ENCODE measurements around the gene RASSF5.

Gene RASSF5

GRCh38 chr1:206498685-206499084 is 8.6 kb upstream of the RASSF5 start:
- no peak for DNase-seq

DNA sequence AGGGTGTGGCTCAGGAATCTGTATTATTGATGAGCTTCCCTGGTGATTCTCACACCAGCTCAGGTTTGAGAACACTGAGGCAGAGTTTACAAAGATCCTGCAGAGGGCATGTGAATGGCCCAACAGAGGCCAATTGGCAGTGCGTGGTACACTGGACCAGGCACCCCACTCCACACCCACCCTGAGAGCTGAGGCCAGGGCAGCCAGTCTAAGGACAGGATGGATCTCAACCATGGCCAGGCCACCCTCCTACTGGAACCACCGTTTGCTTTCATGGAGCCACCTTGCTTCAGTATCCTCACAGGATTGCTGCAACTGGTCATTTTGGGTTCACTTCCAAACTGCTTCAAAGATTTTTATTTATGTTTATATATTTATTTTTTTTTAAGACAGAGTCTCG is 7.3 kb upstream of the RASSF5 start:
- no peak for DNase-seq

GRCh38 chr1:206501881-206502280 is 5.5 kb upstream of the RASSF5 start:
- no peak for DNase-seq

DNA sequence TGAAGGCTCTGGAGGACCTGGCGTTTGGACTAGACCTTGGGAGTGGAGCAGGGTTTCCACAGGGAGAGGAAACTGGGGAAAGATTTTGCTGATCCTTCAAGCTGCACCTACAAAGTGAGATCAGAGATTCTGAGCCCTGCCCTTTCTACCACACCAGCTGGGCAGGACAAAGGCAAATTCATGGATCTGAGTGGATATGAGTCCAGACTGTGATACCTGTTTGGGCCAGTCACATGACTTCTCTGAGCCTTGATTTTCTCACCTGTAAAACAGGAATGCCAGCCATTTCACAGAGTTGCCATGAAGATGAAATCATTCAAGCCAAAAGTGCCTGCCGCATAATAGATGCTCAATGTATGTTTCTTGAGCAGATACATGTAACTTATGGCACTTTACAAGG is 4.9 kb upstream of the RASSF5 start:
- no peak for DNase-seq

- DNase-seq = no peak
Observed at GRCh38 chr1:206502812-206503211, 4.5 kb upstream of the RASSF5 start.

DNA sequence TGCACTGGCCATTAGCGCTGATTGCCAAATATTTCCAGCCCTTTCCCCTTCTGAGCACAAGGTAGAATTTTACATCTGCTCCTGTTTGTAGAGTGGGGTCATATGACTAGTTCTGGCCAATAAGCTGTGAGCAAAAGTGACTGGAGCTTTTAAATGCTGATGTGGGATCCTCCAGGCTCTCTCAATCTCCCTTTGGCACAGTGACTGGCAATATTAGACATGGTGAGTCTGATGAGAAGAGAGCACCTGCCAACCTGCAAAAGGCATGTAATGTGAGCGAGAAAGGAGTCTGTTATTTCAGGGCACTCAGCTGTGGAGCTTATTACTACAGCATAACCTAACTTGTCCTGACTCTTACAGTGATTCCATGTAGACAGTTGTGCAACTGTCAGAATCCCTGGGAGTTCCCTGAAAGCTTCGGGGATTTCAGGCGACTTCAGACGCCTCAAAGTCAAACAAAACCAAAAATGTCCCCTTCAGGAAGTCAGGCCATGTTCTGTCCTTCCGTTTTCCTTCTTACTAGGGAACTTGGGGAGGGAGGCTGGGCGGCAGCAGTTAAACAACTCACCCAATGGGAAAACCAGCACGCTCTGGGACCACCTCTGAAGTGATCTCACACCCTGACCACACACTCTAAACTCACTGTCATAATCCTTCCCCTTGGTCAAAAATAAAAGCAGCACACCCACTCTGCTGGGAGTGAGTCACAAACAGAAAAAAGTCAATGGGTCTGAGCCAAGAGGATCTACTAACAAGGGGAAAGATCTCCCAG is 3.6 kb upstream of the RASSF5 start:
- no peak for DNase-seq

DNA sequence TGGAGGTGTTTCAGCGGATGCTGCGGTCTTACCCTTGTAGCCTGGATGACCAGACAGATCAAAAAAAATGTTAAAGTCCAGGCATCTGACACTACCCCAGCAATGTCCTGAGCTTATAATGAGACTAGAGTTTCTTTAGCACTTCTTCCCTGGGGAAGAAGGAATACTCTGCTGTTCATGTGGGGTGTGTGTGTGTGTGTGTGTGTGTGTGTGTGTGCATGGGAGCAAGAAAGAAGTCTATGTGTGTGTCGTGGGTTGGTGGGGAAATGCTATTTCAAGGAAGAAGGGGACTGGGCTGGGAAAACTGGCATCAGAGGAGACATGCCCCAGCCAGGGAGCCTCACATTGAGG is 3.0 kb upstream of the RASSF5 start:
- DNase-seq = no peak

- no peak for DNase-seq
Observed at GRCh38 chr1:206505702-206506355, 1.5 kb upstream of the RASSF5 start.

GRCh38 chr1:206506405-206507283 is 687 bp upstream of the RASSF5 start:
- DNase-seq = no peak

GRCh38 chr1:206508130-206508889 is 979 bp downstream of the RASSF5 start:
- DNase-seq = no peak

- no peak for DNase-seq
Observed at GRCh38 chr1:206508956-206509355, 1.6 kb downstream of the RASSF5 start.

DNA sequence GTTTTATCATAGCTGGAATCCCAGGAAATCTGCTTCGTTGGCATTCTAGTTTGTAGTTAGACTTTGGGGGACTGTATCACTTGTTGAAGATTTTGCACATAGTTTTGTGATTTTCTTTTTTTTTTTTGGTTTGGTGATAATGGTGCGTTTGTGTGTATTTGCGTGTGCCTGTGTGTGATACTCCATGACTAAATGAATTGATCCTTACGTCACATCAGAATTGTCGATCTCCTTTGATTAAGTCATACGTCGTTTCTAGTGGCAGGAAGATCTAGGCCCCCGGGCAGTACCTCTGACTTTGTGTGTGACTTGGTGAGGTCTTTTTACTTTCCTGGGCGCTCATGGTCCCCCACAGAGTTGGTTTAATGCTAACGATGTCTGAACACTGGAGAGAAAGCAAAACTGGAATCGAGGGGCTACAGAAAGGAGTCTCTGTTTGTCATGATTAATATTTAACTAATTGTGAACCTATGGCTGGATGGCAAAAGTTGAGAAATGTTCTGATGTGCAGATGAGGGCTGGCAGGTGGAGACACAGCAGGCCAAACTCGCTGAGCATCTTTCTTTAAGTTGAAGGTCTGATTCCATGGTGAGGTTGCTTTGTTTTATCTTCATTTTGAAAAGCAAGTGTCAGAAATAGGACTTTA is 2.4 kb downstream of the RASSF5 start:
- no peak for DNase-seq

- no peak for DNase-seq
Observed at GRCh38 chr1:206510371-206510770, 3.0 kb downstream of the RASSF5 start.

DNA sequence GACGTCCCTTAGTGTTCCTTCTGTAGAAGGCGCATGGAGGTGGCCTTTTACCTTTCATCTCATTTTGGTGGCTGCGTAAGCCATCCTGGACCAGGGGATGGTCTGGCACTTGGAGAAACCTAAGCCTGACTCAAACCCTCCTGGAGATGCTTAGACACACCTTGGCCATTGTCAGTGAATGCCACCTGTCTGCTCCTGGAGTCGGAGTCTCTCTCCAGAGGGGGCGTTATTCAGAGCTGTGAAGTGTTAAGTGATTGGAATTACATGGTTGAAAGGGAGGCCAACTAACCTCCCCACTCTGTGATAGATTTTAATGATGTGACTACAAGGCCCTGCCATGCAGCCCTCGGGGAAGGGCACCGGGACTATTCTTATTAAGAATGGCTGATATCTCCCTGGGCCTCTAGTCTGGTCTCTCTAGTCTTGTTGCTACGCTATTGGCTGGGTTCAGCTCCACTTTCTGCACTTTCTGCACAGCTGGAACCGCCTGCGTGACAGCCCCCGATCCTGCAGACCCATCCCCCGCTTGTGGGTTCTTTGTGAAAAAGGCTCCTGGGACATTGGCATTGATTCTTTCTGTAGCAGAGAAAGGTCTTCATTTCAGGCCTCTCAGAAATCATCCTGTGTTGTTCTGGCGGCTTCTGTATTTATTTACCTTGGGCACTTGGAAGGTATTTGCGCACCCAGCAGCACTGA is 4.2 kb downstream of the RASSF5 start:
- no peak for DNase-seq

DNA sequence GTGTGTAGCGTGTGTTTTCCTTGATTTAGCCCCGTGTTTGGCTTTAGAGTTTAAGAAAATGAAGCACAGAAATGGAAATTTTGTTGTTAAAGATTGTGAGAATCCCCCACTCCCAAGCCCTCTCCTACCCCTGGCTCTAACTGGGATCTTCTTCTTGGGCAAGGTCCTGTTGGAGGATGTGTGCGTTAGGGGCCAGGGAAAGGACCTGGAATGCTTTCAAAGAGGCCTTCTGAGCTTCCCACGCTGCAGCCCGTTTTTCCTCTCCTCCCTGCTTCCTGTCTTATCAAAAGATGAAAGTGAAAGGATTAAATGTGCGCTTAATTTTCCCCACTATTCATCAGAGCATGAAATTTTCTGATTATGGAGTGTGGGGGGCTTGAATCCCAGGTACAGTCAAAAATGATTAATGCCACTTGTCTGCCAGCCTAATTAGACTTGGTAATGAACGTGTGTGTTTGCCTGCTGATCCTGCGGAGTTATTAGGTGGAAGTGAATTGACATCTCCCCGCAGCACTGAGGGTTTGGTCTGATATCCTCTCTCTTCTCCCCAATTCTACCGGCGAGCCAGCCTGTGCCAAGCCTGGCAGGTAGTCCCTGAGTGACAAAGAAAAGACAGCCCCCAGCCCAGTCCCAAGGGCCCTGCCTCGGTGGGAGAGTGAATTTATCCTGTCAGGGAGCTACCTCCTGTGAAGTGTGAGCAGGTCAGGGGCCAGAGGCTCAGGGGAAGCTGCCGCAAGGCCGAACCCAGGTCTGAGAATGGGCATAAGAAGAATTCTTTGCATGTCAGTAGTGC is 4.9 kb downstream of the RASSF5 start:
- DNase-seq = no peak

- no peak for DNase-seq
Observed at GRCh38 chr1:206512851-206513180, 5.5 kb downstream of the RASSF5 start.

- no peak for DNase-seq
Observed at GRCh38 chr1:206513312-206514111, 6.2 kb downstream of the RASSF5 start.

- DNase-seq = no peak
Observed at GRCh38 chr1:206514813-206515387, 7.6 kb downstream of the RASSF5 start.

DNA sequence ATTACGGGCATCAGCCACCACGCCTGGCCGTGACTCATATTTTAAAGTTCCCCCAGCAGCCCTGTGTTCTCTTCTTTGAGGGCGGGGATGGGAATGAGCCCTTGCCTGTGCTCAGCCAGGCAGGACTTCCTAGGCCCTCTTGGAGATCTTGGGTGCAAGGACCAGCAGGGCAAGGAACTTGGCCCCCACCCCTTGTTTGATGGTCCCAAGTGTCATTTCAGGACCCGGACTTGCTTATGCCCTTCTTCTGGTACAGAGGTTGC is 9.3 kb downstream of the RASSF5 start:
- DNase-seq = no peak

GRCh38 chr1:206517784-206518183 is 10.5 kb downstream of the RASSF5 start:
- DNase-seq = no peak
